Peyer's patch (tissue), 4 donors: ENCODE results near the gene EPAS1. TPM values are rescaled to one million over a fixed set of nuclear protein-coding genes. Genes with fewer than 3 reads are reported as not detected.

Experiments
- DNase-seq, 3 donors: peaks; one replicate each; pipeline ENCODE4 v3.0.0-alpha.2; 2017 to 2019
- H3K27ac ChIP-seq, 4 donors: fragments of 200-600 bp; sonication (generic); one replicate each; pipeline ENCODE4 v1.5.1; 2016 to 2019
- H3K27me3 ChIP-seq, 2 donors: fragments of 200-600 bp; sonication (generic); one replicate each; pipeline ENCODE4 v1.5.1; 2019
- H3K36me3 ChIP-seq, 3 donors: fragments of 200-600 bp; sonication (generic); one replicate each; pipeline ENCODE4 v1.5.1; 2016 to 2019
- H3K4me1 ChIP-seq, 4 donors: fragments of 200-600 bp; sonication (generic); one replicate each; pipeline ENCODE4 v1.5.1; 2016 to 2019
- H3K4me3 ChIP-seq, 4 donors: fragments of 200-600 bp; sonication (generic); 1 replicate in 3 of 4; 2 replicates in 1 of 4; pipeline ENCODE4 v1.5.1; 2016 to 2019; ENCODE audit warnings: mild to moderate bottlenecking in 1 of 4
- H3K9me3 ChIP-seq, 4 donors: fragments of 200-600 bp; sonication (generic); one replicate each; pipeline ENCODE4 v1.5.1; 2016 to 2019; ENCODE audit warnings: mild to moderate bottlenecking in 1 of 4
- POLR2A ChIP-seq, 2 donors: fragments of 450-650 bp; IDR thresholded peaks; one replicate each; pipeline ENCODE4 v1.5.1; 2017; ENCODE audit warnings: antibody characterized with exemption in 2 of 2, mild to moderate bottlenecking in 2 of 2, moderate library complexity in 2 of 2
- total RNA-seq, 4 donors: library from RNA; depleted of rRNA; stranded (reverse); fragments of >200 nt; gene quantifications; one replicate each; pipeline ENCODE4 v1.1.0, GENCODE V29; 2016
- TF ChIP-seq, protein P1 (sequence below), 6 experiments: fragments of 450-650 bp in 4 of 6; fragments of 200-600 bp in 2 of 6; sonication (generic) in 1 of 6; IDR thresholded peaks; one replicate each; pipeline ENCODE4 v1.5.1; 2017 to 2019; ENCODE audit warnings: antibody characterized with exemption in 6 of 6, mild to moderate bottlenecking in 3 of 6, moderate library complexity in 1 of 6

EPAS1 gene
- total RNA-seq, 4 donors from 2014 or later = 114 to 240 (median 196) TPM

DNA sequence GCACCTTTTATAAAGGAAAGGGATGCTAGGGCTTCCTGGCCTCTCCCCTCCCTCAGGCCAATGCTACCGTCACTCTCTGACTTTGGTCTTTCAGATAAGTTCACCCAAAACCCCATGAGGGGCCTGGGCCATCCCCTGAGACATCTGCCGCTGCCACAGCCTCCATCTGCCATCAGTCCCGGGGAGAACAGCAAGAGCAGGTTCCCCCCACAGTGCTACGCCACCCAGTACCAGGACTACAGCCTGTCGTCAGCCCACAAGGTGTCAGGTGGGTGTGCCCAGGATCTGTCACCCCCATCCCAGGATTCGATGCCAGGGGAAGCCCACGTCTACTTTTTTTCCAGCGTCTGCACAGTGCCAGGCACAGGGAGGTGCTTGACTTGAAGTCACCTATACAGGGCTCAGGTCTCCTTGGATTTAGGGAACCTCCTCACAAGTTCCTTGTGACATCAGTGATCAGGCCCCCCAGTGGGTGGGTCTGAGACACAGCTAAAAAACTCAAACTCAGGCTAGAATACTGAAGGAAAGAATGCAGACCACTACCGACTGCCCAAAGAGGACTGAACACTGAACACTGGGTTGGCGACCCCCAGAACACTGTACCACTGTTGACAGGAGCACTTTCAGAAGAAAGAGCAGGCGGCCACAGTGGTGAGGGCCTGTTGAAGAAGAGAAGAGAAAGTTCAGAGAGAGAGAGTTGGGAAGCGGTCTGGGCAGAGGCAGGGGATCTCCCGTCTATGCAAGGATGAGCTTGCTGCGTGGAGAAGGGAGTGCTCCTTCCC is 85.3 kb downstream of the EPAS1 start:
- DNase-seq = no peak
- Histone ChIP-seq H3K27me3 (no peaks in the 10 kb centered on the region), H3K36me3 (peaks cover 0 to 86% (median 0%) of the 10 kb centered on the region in 3 donors), H3K27ac (no peak overlapping the region), H3K4me1 (peaks cover 0 to 5% (median 0%) of the 10 kb centered on the region in 4 donors), H3K9me3 (no peaks in the 10 kb centered on the region), H3K4me3 (no peak overlapping the region)
- TF ChIP-seq, protein P1, sequence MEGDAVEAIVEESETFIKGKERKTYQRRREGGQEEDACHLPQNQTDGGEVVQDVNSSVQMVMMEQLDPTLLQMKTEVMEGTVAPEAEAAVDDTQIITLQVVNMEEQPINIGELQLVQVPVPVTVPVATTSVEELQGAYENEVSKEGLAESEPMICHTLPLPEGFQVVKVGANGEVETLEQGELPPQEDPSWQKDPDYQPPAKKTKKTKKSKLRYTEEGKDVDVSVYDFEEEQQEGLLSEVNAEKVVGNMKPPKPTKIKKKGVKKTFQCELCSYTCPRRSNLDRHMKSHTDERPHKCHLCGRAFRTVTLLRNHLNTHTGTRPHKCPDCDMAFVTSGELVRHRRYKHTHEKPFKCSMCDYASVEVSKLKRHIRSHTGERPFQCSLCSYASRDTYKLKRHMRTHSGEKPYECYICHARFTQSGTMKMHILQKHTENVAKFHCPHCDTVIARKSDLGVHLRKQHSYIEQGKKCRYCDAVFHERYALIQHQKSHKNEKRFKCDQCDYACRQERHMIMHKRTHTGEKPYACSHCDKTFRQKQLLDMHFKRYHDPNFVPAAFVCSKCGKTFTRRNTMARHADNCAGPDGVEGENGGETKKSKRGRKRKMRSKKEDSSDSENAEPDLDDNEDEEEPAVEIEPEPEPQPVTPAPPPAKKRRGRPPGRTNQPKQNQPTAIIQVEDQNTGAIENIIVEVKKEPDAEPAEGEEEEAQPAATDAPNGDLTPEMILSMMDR (IDR thresholded peaks at IDR 0.05) = no peak
- TF ChIP-seq POLR2A (IDR thresholded peaks at IDR 0.05) = no peak

DNA sequence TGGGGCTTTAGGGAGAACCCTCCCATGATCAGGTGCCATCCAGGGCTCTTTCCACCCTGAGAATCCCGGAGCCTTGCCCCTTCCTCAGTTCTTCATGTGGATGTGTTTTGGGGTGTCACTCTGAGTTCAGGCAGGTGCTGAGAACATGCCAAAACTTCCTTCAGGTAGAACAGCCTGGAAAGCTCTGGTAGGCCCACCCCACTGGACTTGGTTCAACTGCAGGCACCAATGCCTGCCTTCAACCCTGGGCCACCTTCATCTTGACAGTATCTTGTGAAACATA is 85.8 kb downstream of the EPAS1 start:
- Histone ChIP-seq H3K36me3 (peaks cover 0 to 80% (median 0%) of the 10 kb centered on the region in 3 donors), H3K27ac (no peak overlapping the region), H3K9me3 (no peaks in the 10 kb centered on the region), H3K4me1 (peaks cover 0 to 5% (median 0%) of the 10 kb centered on the region in 4 donors), H3K4me3 (no peak overlapping the region), H3K27me3 (no peaks in the 10 kb centered on the region)
- TF ChIP-seq, protein P1 (IDR thresholded peaks at IDR 0.05) = no peak
- TF ChIP-seq POLR2A (IDR thresholded peaks at IDR 0.05) = no peak
- no peak for DNase-seq

DNA sequence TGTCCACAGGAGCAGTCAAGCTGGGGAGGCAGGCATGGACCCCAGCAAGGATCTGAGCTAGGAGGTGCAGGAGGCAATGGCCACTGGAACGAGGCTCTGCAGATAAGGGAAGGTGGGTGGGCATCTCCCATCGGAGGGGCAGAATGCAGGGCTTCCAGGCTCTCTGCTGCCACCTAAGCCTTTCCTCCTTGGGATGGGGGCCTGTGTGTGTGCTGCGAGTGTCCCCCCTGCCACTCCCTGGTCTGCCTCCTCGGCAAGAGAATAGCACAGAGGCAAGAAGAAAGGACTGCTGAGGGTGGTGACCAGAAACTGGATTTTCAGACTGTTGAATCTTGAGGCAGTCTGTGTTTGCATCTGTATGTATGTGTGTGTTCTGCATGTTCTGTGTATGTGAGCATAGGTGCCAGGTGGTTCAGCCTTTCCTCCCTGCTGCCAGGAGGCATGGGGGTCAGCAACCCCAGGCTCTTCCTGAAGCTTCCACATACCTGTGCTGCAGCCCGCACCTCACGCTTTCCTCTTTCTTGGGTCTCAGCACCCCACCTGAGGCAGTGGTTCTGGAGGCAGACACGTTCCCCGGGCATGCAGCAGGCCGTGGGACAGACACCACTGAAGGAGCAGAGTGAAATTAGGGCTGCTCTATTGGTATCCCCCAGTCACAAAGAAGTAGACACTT is 86.7 kb downstream of the EPAS1 start:
- Histone ChIP-seq H3K27ac (no peak overlapping the region), H3K9me3 (no peaks in the 10 kb centered on the region), H3K27me3 (no peaks in the 10 kb centered on the region), H3K4me1 (peaks cover 0 to under 1% (median 0%) of the 10 kb centered on the region in 4 donors), H3K4me3 (no peak overlapping the region), H3K36me3 (peaks cover 0 to 72% (median 0%) of the 10 kb centered on the region in 3 donors)
- no peak for DNase-seq
- TF ChIP-seq, protein P1 (IDR thresholded peaks at IDR 0.05) = no peak
- TF ChIP-seq POLR2A (IDR thresholded peaks at IDR 0.05) = no peak

DNA sequence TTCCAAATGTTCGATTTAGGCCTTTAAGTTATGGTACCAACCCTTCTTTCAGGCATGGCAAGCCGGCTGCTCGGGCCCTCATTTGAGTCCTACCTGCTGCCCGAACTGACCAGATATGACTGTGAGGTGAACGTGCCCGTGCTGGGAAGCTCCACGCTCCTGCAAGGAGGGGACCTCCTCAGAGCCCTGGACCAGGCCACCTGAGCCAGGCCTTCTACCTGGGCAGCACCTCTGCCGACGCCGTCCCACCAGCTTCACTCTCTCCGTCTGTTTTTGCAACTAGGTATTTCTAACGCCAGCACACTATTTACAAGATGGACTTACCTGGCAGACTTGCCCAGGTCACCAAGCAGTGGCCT is 87.2 kb downstream of the EPAS1 start:
- peaks cover 0 to 67% (median 0%) of the 10 kb centered on the region in 3 donors for H3K36me3 ChIP-seq
- no peak for TF ChIP-seq POLR2A (IDR thresholded peaks at IDR 0.05)
- TF ChIP-seq, protein P1 (IDR thresholded peaks at IDR 0.05) = no peak
- H3K4me3 ChIP-seq = no peak overlapping the region
- H3K27ac ChIP-seq = no peak overlapping the region
- H3K27me3 ChIP-seq = no peaks in the 10 kb centered on the region
- no peaks in the 10 kb centered on the region for H3K9me3 ChIP-seq
- no peak for DNase-seq
- H3K4me1 ChIP-seq = no peaks in the 10 kb centered on the region

DNA sequence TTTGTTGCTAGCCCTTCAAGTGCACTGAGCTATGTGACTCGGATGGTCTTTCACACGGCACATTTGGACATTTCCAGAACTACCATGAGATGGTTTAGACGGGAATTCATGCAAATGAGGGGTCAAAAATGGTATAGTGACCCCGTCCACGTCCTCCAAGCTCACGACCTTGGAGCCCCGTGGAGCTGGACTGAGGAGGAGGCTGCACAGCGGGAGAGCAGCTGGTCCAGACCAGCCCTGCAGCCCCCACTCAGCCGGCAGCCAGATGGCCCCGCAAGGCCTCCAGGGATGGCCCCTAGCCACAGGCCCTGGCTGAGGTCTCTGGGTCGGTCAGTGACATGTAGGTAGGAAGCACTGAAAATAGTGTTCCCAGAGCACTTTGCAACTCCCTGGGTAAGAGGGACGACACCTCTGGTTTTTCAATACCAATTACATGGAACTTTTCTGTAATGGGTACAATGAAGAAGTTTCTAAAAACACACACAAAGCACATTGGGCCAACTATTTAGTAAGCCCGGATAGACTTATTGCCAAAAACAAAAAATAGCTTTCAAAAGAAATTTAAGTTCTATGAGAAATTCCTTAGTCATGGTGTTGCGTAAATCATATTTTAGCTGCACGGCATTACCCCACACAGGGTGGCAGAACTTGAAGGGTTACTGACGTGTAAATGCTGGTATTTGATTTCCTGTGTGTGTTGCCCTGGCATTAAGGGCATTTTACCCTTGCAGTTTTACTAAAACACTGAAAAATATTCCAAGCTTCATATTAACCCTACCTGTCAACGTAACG is 88.8 kb downstream of the EPAS1 start:
- Histone ChIP-seq H3K9me3 (no peaks in the 10 kb centered on the region), H3K4me1 (no peaks in the 10 kb centered on the region), H3K27ac (no peak overlapping the region), H3K27me3 (no peaks in the 10 kb centered on the region), H3K36me3 (peaks cover 0 to 51% (median 0%) of the 10 kb centered on the region in 3 donors), H3K4me3 (no peak overlapping the region)
- TF ChIP-seq POLR2A (IDR thresholded peaks at IDR 0.05) = no peak
- TF ChIP-seq, protein P1 (IDR thresholded peaks at IDR 0.05) = no peak
- DNase-seq = no peak
